ENCODE results near the gene CCNI2. TPM values are rescaled to one million over a fixed set of nuclear protein-coding genes. Genes with fewer than 3 reads are reported as not detected.
A peak's percentile ranks its signal among the peaks of the same experiment; 100 is the strongest.

CCNI2 gene
- total RNA-seq, 6 experiments from 2014 or later: not detected

- peak within 1 kb of the TSS; percentile 90 for H3K4me3 Mint-ChIP-seq
- peak; percentile 49 for TF ChIP-seq CTCF (IDR thresholded peaks at IDR 0.05)
- H3K27ac Mint-ChIP-seq: peak within 1 kb of the TSS; percentile 73
- DNase-seq: peak; percentile 93
- no peaks in the 10 kb centered on the region for H3K36me3 Mint-ChIP-seq (ENCODE audit: low read depth)
- peaks cover 31% of the 10 kb centered on the region for H3K4me1 Mint-ChIP-seq (ENCODE audit: low read depth)
- no peaks in the 10 kb centered on the region for H3K9me3 Mint-ChIP-seq
- peaks cover 4% of the 10 kb centered on the region; the same call in 1 of the 2 replicates for H3K27me3 Mint-ChIP-seq (ENCODE audit: insufficient read depth)
Observed at GRCh38 chr5:132736853-132737833, 10.1 kb upstream of the CCNI2 start, which contains the start of gene KIF3A. TSS of gene KIF3A (minus strand) at chr5:132737546. CDS start at chr5:132737419, 127 bp downstream.

- peak overlapping the region; percentile 90 for H3K4me3 Mint-ChIP-seq
- H3K9me3 Mint-ChIP-seq: peaks cover 2% of the 10 kb centered on the region; the same call in 1 of the 2 replicates
- H3K27ac Mint-ChIP-seq: no peak overlapping the region
- no peak for DNase-seq
- H3K27me3 Mint-ChIP-seq (ENCODE audit: insufficient read depth): peaks cover 6% of the 10 kb centered on the region
- H3K4me1 Mint-ChIP-seq (ENCODE audit: low read depth): peaks cover 31% of the 10 kb centered on the region
- TF ChIP-seq CTCF (IDR thresholded peaks at IDR 0.05): no peak
- H3K36me3 Mint-ChIP-seq (ENCODE audit: low read depth): no peaks in the 10 kb centered on the region
Observed at GRCh38 chr5:132737982-132738681, 9.1 kb upstream of the CCNI2 start.

GRCh38 chr5:132739232-132739631 is 8.0 kb upstream of the CCNI2 start:
- Mint-ChIP-seq H3K27me3 (ENCODE audit: insufficient read depth) (peaks cover 6% of the 10 kb centered on the region), H3K36me3 (ENCODE audit: low read depth) (no peaks in the 10 kb centered on the region), H3K4me3 (no peak overlapping the region), H3K27ac (no peak overlapping the region), H3K9me3 (peaks cover 4% of the 10 kb centered on the region; the same call in 1 of the 2 replicates), H3K4me1 (ENCODE audit: low read depth) (peaks cover 31% of the 10 kb centered on the region)
- no peak for TF ChIP-seq CTCF (IDR thresholded peaks at IDR 0.05)
- DNase-seq: no peak

GRCh38 chr5:132742158-132742557 is 5.1 kb upstream of the CCNI2 start:
- Mint-ChIP-seq H3K27ac (no peak overlapping the region), H3K9me3 (peaks cover 4% of the 10 kb centered on the region; the same call in 1 of the 2 replicates), H3K4me3 (no peak overlapping the region), H3K4me1 (ENCODE audit: low read depth) (peaks cover 15% of the 10 kb centered on the region), H3K36me3 (ENCODE audit: low read depth) (no peaks in the 10 kb centered on the region), H3K27me3 (ENCODE audit: insufficient read depth) (peaks cover 18% of the 10 kb centered on the region)
- DNase-seq: no peak
- TF ChIP-seq CTCF (IDR thresholded peaks at IDR 0.05): no peak

GRCh38 chr5:132742626-132743025 is 4.6 kb upstream of the CCNI2 start:
- no peak for TF ChIP-seq CTCF (IDR thresholded peaks at IDR 0.05)
- H3K9me3 Mint-ChIP-seq: peaks cover 4% of the 10 kb centered on the region; the same call in 1 of the 2 replicates
- no peaks in the 10 kb centered on the region for H3K36me3 Mint-ChIP-seq (ENCODE audit: low read depth)
- H3K4me1 Mint-ChIP-seq (ENCODE audit: low read depth): peaks cover 13% of the 10 kb centered on the region
- DNase-seq: no peak
- no peak overlapping the region for H3K4me3 Mint-ChIP-seq
- peaks cover 18% of the 10 kb centered on the region for H3K27me3 Mint-ChIP-seq (ENCODE audit: insufficient read depth)
- H3K27ac Mint-ChIP-seq: no peak overlapping the region

Measured in HFFc6 (cell line).